SH-SY5Y (cell line): ENCODE measurements around the gene SPZ1.

Experiments
- GATA2 ChIP-seq: IDR thresholded peaks from 2 replicates; pipeline ENCODE4 v1.6.1; 2011; ENCODE audit warnings: mild to moderate bottlenecking, low read depth, low read length
- GATA3 ChIP-seq: IDR thresholded peaks from 2 replicates; pipeline ENCODE4 v1.6.1; 2011; ENCODE audit warnings: low read depth, mild to moderate bottlenecking, low read length, moderate library complexity

DNA sequence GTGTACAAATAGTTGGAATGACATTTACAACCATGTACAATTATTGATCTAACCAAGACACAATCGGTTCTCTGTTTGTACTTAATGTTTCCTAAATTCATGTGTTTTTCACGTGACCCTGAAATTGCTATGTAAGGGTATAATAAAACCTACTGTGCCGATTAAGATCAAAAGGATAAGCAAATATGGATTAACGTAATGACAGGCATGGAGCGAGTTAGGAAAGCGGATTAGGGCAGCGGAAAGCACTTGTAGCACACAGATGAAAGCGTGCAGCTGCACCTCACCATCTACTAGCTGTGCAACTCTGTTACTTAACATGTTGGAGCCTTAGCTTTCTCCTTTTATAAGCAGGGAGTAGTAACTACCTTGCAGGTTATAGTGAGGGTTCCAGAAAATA lies 49.7 kb downstream of the SPZ1 start:
- TF ChIP-seq GATA2 (no peak), GATA3 (no peak)
